Smooth muscle cell (in vitro differentiated cells): Measurements from ENCODE around the gene HYI. TPM values are rescaled to one million over a fixed set of nuclear protein-coding genes. Genes with fewer than 3 reads are reported as not detected.

Experiments
- DNase-seq: peaks from one replicate; lab custom pipeline; 2025; ENCODE audit not compliant: unreplicated experiment; lab: John Stamatoyannopoulos, UW
- H2AFZ ChIP-seq: fragments of 200-600 bp; sonication (generic); 2 replicates; pipeline ENCODE4 v1.6.0; 2016; ENCODE audit warnings: antibody characterized with exemption, low read depth, mild to moderate bottlenecking
- H3F3A ChIP-seq: fragments of 200-600 bp; sonication (generic); 2 replicates; pipeline ENCODE4 v1.6.0; 2017; ENCODE audit warnings: antibody characterized with exemption, low read depth
- H3K27ac ChIP-seq: fragments of 200-600 bp; sonication (generic); 2 replicates; pipeline ENCODE4 v1.5.1; 2016; ENCODE audit warnings: low read depth, mild to moderate bottlenecking
- H3K27me3 ChIP-seq: fragments of 200-600 bp; sonication (generic); 2 replicates; pipeline ENCODE4 v1.6.1; 2016; ENCODE audit warnings: low read depth, mild to moderate bottlenecking
- H3K36me3 ChIP-seq: fragments of 200-600 bp; sonication (generic); 2 replicates; pipeline ENCODE4 v1.5.1; 2016; ENCODE audit warnings: low read depth
- H3K4me1 ChIP-seq: fragments of 200-600 bp; sonication (generic); 2 replicates; pipeline ENCODE4 v1.5.1; 2016; ENCODE audit warnings: low read depth
- H3K4me2 ChIP-seq: fragments of 200-600 bp; sonication (generic); 2 replicates; pipeline ENCODE4 v1.6.0; 2016; ENCODE audit warnings: mild to moderate bottlenecking
- H3K4me3 ChIP-seq: fragments of 200-600 bp; sonication (generic); 2 replicates; pipeline ENCODE4 v1.5.1; 2016; ENCODE audit warnings: mild to moderate bottlenecking
- H3K79me2 ChIP-seq: fragments of 200-600 bp; sonication (generic); 2 replicates; pipeline ENCODE4 v1.6.0; 2016; ENCODE audit warnings: low read depth, mild to moderate bottlenecking
- H3K9ac ChIP-seq: fragments of 200-600 bp; sonication (generic); 2 replicates; pipeline ENCODE4 v1.6.0; 2016; ENCODE audit warnings: low read depth
- H3K9me3 ChIP-seq: fragments of 200-600 bp; sonication (generic); replicated peaks from 2 replicates; pipeline ENCODE4 v1.5.1; 2016; ENCODE audit warnings: low read depth
- H4K20me1 ChIP-seq: fragments of 200-600 bp; sonication (generic); 2 replicates; pipeline ENCODE4 v1.6.0; 2016; ENCODE audit warnings: low read depth
- CTCF ChIP-seq: fragments of 200-600 bp; sonication (generic); IDR thresholded peaks from 2 replicates; pipeline ENCODE4 v1.5.1; 2017; ENCODE audit warnings: borderline replicate concordance, mild to moderate bottlenecking, antibody characterized with exemption; ENCODE audit not compliant: insufficient read depth, poor library complexity, severe bottlenecking
- WGBS: methylation state at CpG from one replicate; pipeline ENCODE4 v1.1.7; 2016; ENCODE audit warnings: low lambda C conversion rate; 5-methylcytosine and 5-hydroxymethylcytosine counted together
- polyA plus RNA-seq: library from polyadenylated mRNA; unstranded; fragments of >200 nt; fragmentation: Nextera tagmentation; extraction: Ambion mirVana; gene quantifications from 2 replicates; pipeline ENCODE4 v1.2.1, GENCODE V29; 2016
- total RNA-seq: library from RNA; depleted of rRNA; stranded (reverse); fragments of >200 nt; gene quantifications from 2 replicates; pipeline ENCODE4 v1.2.3, GENCODE V29; 2014

HYI gene
- total and polyA plus RNA-seq, 2 experiments from 2014 or later = 19.5 to 19.8 TPM

- Histone ChIP-seq H3K36me3 (no peaks in the 10 kb centered on the region), H3K79me2 (no peaks in the 10 kb centered on the region), H2AFZ (no peak overlapping the region), H4K20me1 (no peaks in the 10 kb centered on the region), H3K9ac (no peak overlapping the region), H3K9me3 (no peaks in the 10 kb centered on the region), H3K27me3 (no peaks in the 10 kb centered on the region), H3K4me3 (no peak overlapping the region), H3F3A (no peaks in the 10 kb centered on the region), H3K27ac (no peak overlapping the region), H3K4me1 (no peaks in the 10 kb centered on the region), H3K4me2 (no peak overlapping the region)
- no peak for DNase-seq
- no peak for TF ChIP-seq CTCF
- WGBS = 95% methylated on average over 10 of the region's 10 CpGs
These were observed 14.7 kb downstream of the HYI start for GRCh38 chr1:43438953-43439581.

- no peak overlapping the region for H3K4me3 ChIP-seq
- no peaks in the 10 kb centered on the region for H3K79me2 ChIP-seq
- H3K27me3 ChIP-seq = no peaks in the 10 kb centered on the region
- H3K4me1 ChIP-seq = no peaks in the 10 kb centered on the region
- no peak overlapping the region for H3K9ac ChIP-seq
- no peak overlapping the region for H2AFZ ChIP-seq
- no peaks in the 10 kb centered on the region for H4K20me1 ChIP-seq
- H3K9me3 ChIP-seq = no peaks in the 10 kb centered on the region
- H3K27ac ChIP-seq = no peak overlapping the region
- no peak overlapping the region for H3K4me2 ChIP-seq
- no peaks in the 10 kb centered on the region for H3K36me3 ChIP-seq
- 97% methylated on average over 8 of the region's 8 CpGs for WGBS
- no peak for DNase-seq
- H3F3A ChIP-seq = no peaks in the 10 kb centered on the region
- TF ChIP-seq CTCF = no peak
These were observed 15.2 kb downstream of the HYI start for GRCh38 chr1:43438576-43438952.

- Histone ChIP-seq H3K9ac (no peak overlapping the region), H3K36me3 (no peaks in the 10 kb centered on the region), H3K27ac (no peak overlapping the region), H3K4me3 (no peak overlapping the region), H3K79me2 (no peaks in the 10 kb centered on the region), H4K20me1 (no peaks in the 10 kb centered on the region), H3K9me3 (no peaks in the 10 kb centered on the region), H2AFZ (no peak overlapping the region), H3K4me1 (no peaks in the 10 kb centered on the region), H3K27me3 (no peaks in the 10 kb centered on the region), H3K4me2 (no peak overlapping the region), H3F3A (no peaks in the 10 kb centered on the region)
- 90% methylated on average over 3 of the region's 3 CpGs for WGBS
- TF ChIP-seq CTCF = no peak
- no peak for DNase-seq
These were observed 15.7 kb downstream of the HYI start for GRCh38 chr1:43438006-43438405.
